GM18508 (cell line): ENCODE data around the gene GATAD2B.
"Not testable (repeated sequence)": the region's sequence is repeated elsewhere in the genome, so short reads cannot be mapped to it uniquely, and the experiment has no call there.

Experiments used
- ATAC-seq: cut with Tn5 transposase; IDR thresholded peaks from one replicate; pipeline ENCODE4 v1.9.1; 2021; ENCODE audit warnings: moderate number of reproducible peaks; ENCODE audit not compliant: insufficient read depth, unreplicated experiment

Gene GATAD2B

GRCh38 chr1:153932156-153933131 is 9.7 kb upstream of the GATAD2B start:
- no peak for ATAC-seq

GRCh38 chr1:153929981-153930948 is 7.5 kb upstream of the GATAD2B start:
- no peak for ATAC-seq

GRCh38 chr1:153929426-153929825 is 6.7 kb upstream of the GATAD2B start:
- no peak for ATAC-seq

GRCh38 chr1:153928791-153929341 is 6.1 kb upstream of the GATAD2B start:
- ATAC-seq = no peak

GRCh38 chr1:153928245-153928644 is 5.5 kb upstream of the GATAD2B start:
- ATAC-seq = no peak

GRCh38 chr1:153926405-153926804 is 3.6 kb upstream of the GATAD2B start:
- no peak for ATAC-seq

GRCh38 chr1:153922076-153922971 is 448 bp downstream of the GATAD2B start:
- ATAC-seq = peak; percentile 7

GRCh38 chr1:153921803-153922075 is 1.0 kb downstream of the GATAD2B start:
- no peak for ATAC-seq

GRCh38 chr1:153921080-153921802 is 1.5 kb downstream of the GATAD2B start:
- no peak for ATAC-seq

GRCh38 chr1:153919876-153920852 is 2.6 kb downstream of the GATAD2B start:
- no peak for ATAC-seq

- ATAC-seq = no peak
These were observed 6.5 kb downstream of the GATAD2B start for GRCh38 chr1:153916297-153916696.

GRCh38 chr1:153912349-153912748 is 10.4 kb downstream of the GATAD2B start:
- ATAC-seq = no peak

- not testable (repeated sequence) for ATAC-seq
These were observed 12.2 kb downstream of the GATAD2B start for GRCh38 chr1:153910560-153910959.

- no peak for ATAC-seq
These were observed 14.7 kb downstream of the GATAD2B start for GRCh38 chr1:153908071-153908470.

- ATAC-seq = no peak
These were observed 15.6 kb downstream of the GATAD2B start for GRCh38 chr1:153907134-153907533.

- no peak for ATAC-seq
These were observed 16.4 kb downstream of the GATAD2B start for GRCh38 chr1:153906396-153906795.

GRCh38 chr1:153905908-153906307 is 16.9 kb downstream of the GATAD2B start:
- not testable (repeated sequence) for ATAC-seq

GRCh38 chr1:153903841-153904455 is 18.8 kb downstream of the GATAD2B start:
- no peak for ATAC-seq
